Measurements from ENCODE around the gene NAA20. TPM values are rescaled to one million over a fixed set of nuclear protein-coding genes. Genes with fewer than 3 reads are reported as not detected.

Gene NAA20
- total RNA-seq, 1 experiment from 2014 or later = 65.6 TPM

Other genes with a start within 250 kb of the NAA20 start
- gene CRNKL1, start 35.1 kb downstream of the NAA20 start, total RNA-seq (2021; ENCODE audit: unreplicated experiment) = 16.4 TPM
- gene CFAP61, start 35.2 kb downstream of the NAA20 start, total RNA-seq (2021; ENCODE audit: unreplicated experiment) = 0.28 TPM